Activated CD4-positive, alpha-beta memory T cell treated with anti-CD3 and anti-CD28 coated beads for 36 hours (primary cell): ENCODE measurements around the gene LRRIQ4. TPM values are rescaled to one million over a fixed set of nuclear protein-coding genes. Genes with fewer than 3 reads are reported as not detected.

Experiments used
- CTCF ChIA-PET: fragments of 350-600 bp; sonication (Branson Sonifier 250); formaldehyde crosslinking; loops from one replicate; lab custom pipeline; 2021; ENCODE audit warnings: antibody characterized with exemption, inconsistent platforms; lab: Charles Lee
- POLR2A ChIA-PET: fragments of 350-600 bp; sonication (Branson Sonifier 250); formaldehyde crosslinking; loops from one replicate; lab custom pipeline; 2021; ENCODE audit warnings: antibody characterized with exemption; lab: Charles Lee
- DNase-seq: peaks from one replicate; pipeline ENCODE4 v3.0.0-alpha.2; 2020
- H3K27ac Mint-ChIP-seq: one replicate; pipeline ENCODE4 v1.8.0; 2021; ENCODE audit warnings: mixed read lengths
- H3K27me3 Mint-ChIP-seq: one replicate; pipeline ENCODE4 v1.8.0; 2021; ENCODE audit warnings: mixed read lengths
- H3K36me3 Mint-ChIP-seq: one replicate; pipeline ENCODE4 v1.8.0; 2021; ENCODE audit warnings: mixed read lengths
- H3K4me1 Mint-ChIP-seq: one replicate; pipeline ENCODE4 v1.8.0; 2021; ENCODE audit warnings: low read depth, mixed read lengths
- H3K4me3 Mint-ChIP-seq: one replicate; pipeline ENCODE4 v1.8.0; 2021; ENCODE audit warnings: mild to moderate bottlenecking, mixed read lengths
- H3K9me3 Mint-ChIP-seq: one replicate; pipeline ENCODE4 v1.8.0; 2021; ENCODE audit warnings: mixed read lengths
- intact Hi-C: fragments of 100-400 bp; cut with micrococcal nuclease; formaldehyde crosslinking; loops from one replicate; pipeline ENCODE4 v1.15.1; 2023
- total RNA-seq, 2 experiments: library from RNA; stranded (reverse); gene quantifications; one replicate each; pipeline ENCODE4 v1.2.3, GENCODE V29; 2021

LRRIQ4 gene
- total RNA-seq, 2 experiments from 2014 or later, result 0.14 TPM; not detected in 1

DNA sequence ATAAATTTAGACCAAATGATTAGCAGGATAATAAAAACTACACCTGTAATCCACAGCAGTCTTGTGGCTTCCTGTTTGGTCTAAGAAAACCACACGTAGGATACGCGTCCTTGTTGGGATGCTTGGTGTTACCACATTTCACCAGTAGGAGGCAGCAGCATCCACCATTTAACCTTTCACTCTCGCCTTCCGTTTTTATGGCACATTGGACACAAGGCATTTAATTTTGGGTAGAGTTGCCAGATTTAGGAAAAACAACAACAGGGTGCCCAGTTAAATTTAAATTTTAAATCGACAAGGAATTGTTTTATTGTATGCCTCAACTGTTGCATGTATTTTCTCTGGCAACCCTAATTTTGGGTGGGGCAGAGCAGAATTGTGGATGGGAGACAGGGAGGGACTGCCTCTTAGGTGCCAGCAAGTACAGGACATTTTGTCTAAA, 50.8 kb downstream of the LRRIQ4 start:
- H3K36me3 Mint-ChIP-seq, result no peaks in the 10 kb centered on the region
- H3K4me3 Mint-ChIP-seq, result no peak overlapping the region
- DNase-seq, result peak; percentile 79
- H3K4me1 Mint-ChIP-seq, result peaks cover 8% of the 10 kb centered on the region
- no peaks in the 10 kb centered on the region for H3K9me3 Mint-ChIP-seq
- POLR2A ChIA-PET, result no interaction called here
- intact Hi-C loops, result loop anchor here (1.0 to 10.0 kb wide), 7 partner anchors 100 to 949 kb away; partner anchors contain the start of genes CLDN11, GPR160, PHC3 and SEC62
- H3K27ac Mint-ChIP-seq, result no peak overlapping the region
- H3K27me3 Mint-ChIP-seq, result peaks cover 10% of the 10 kb centered on the region
- CTCF ChIA-PET, result interaction anchor here (0.7 to 2.1 kb wide), 11 partner anchors 9 to 227 kb away, joined by 3 to 11 read pairs (median 4); no protein-coding TSS in a partner anchor

DNA sequence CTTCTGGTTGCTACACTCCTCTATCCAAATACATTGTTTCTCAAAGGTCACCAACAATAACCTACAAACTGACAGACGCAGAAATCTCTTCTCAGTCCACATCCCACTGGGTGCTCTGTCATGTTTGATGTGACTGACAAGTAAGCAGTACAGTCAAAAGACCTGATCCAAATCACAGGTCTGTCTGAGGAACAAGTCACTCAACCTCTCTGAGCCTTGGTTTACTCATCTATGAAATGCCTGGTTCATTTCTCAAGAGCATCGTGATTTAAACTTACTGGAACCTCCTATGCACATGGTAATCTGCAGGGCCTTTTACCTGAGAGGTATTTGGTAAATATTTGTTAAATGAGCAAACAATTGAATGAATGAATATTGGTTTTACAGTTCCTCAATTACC, 51.6 kb downstream of the LRRIQ4 start:
- peaks cover 8% of the 10 kb centered on the region for H3K4me1 Mint-ChIP-seq
- no peak for DNase-seq
- H3K36me3 Mint-ChIP-seq, result no peaks in the 10 kb centered on the region
- no peaks in the 10 kb centered on the region for H3K9me3 Mint-ChIP-seq
- ChIA-PET POLR2A (no interaction called here), CTCF (interaction anchor here (0.8 to 2.1 kb wide), 3 partner anchors 103 to 549 kb away, joined by 3 to 7 read pairs (median 4); no protein-coding TSS in a partner anchor)
- intact Hi-C loops, result loop anchor here (5.0 to 10.0 kb wide), 3 partner anchors 173 to 551 kb away; partner anchors contain the start of genes CLDN11, GPR160 and PHC3
- no peak overlapping the region for H3K4me3 Mint-ChIP-seq
- H3K27ac Mint-ChIP-seq, result peak overlapping the region; percentile 1
- H3K27me3 Mint-ChIP-seq, result peaks cover 9% of the 10 kb centered on the region

DNA sequence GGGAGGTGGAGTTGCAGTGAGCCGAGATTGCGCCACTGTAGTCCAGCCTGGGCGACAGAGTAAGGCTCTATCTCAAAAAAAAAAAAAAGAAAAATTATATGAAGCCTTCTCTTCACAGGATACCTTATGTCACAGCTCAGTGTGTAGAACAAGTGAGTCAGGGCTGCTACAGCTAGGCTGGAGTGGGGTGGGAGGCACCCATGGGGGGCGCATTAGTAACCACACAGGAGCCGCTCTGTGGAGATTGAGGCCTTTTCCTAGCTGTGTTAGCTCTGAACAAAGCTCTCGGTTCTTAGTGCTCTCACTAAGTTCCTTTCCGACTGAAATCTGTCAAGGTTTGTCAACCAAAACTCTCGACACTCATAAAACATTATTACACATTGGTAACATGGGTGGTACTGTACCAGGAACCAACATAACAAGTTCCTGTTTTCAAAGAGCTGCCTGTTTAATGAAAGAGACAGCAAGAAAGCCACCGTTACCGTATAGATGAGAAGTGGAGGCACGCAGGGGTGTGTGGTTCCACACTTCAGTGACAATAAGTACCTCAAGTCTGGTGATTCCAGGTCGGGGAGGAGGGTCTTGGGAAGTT, 52.6 kb downstream of the LRRIQ4 start:
- peak; percentile 22 for DNase-seq
- H3K4me1 Mint-ChIP-seq, result peaks cover 11% of the 10 kb centered on the region
- H3K9me3 Mint-ChIP-seq, result no peaks in the 10 kb centered on the region
- POLR2A ChIA-PET, result no interaction called here
- intact Hi-C loops, result loop anchor here (10.0 kb wide), 2 partner anchors 320 to 550 kb away; partner anchors contain the start of genes CLDN11 and PHC3
- H3K27me3 Mint-ChIP-seq, result peaks cover 11% of the 10 kb centered on the region
- H3K4me3 Mint-ChIP-seq, result no peak overlapping the region
- CTCF ChIA-PET, result interaction anchor here (1.1 to 2.1 kb wide), 4 partner anchors 102 to 548 kb away, joined by 3 to 7 read pairs (median 4); partner anchors contain the start of gene SEC62
- no peak overlapping the region for H3K27ac Mint-ChIP-seq
- no peaks in the 10 kb centered on the region for H3K36me3 Mint-ChIP-seq

DNA sequence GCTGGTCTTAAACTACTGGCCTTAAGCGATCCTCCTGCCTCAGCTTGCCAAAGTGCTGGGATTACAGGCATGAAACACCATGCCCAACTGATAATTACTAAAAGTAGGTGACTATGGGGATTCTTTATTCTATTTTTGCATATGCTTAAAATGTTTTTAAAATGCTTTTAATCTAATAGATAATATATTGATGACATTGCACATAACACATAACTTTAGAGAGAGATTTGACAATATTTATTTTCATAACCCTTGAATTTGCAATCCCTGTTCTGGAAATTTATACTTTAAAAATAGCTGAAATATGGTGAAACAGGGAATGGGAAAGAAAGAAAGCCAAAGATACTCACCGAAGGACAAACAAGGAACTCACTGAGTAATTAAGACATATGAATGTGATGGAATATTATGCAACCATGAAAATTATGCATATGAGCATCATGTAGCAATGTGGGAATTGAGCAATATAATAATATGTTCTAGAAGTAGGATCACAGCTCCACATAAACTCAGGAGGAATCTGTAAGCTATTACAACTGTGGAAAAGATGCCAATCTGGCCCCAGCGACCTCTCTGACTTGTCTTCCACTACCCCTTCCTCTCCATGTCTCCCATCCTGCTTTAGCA, 55.0 kb downstream of the LRRIQ4 start:
- Mint-ChIP-seq H3K36me3 (no peaks in the 10 kb centered on the region), H3K27me3 (peaks cover 9% of the 10 kb centered on the region), H3K4me1 (peaks cover 23% of the 10 kb centered on the region), H3K27ac (no peak overlapping the region), H3K9me3 (no peaks in the 10 kb centered on the region), H3K4me3 (no peak overlapping the region)
- DNase-seq, result no peak
- ChIA-PET CTCF (interaction anchor here (0.6 kb wide), 1 partner anchor 944 kb away, joined by 3 read pairs; no protein-coding TSS in a partner anchor), POLR2A (no interaction called here)
- intact Hi-C loops, result loop anchor here (10.0 kb wide), 2 partner anchors 317 to 547 kb away; partner anchors contain the start of genes CLDN11 and PHC3

DNA sequence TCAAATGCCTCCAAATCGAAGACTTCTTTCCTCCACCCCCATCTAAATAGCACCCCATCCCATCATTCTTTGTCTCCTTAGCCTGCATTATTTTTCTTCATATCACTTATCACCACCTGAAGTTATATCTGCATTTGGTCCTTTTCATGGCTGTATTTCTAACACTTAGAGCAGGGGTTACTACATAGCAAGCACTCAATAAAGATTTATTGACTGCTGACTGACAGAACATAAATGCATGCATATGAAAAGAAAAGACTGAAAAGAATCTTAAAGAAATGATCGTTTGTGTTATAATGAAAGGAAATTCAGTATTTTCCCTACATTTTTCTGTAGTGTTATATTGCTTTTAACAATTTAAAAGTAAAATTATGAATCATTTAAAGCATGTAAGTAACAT, 55.7 kb downstream of the LRRIQ4 start:
- CTCF ChIA-PET, result interaction anchor here (0.6 kb wide), 1 partner anchor 943 kb away, joined by 3 read pairs; no protein-coding TSS in a partner anchor
- intact Hi-C loops, result loop anchor here (10.0 kb wide), 2 partner anchors 316 to 546 kb away; partner anchors contain the start of genes CLDN11 and PHC3

DNA sequence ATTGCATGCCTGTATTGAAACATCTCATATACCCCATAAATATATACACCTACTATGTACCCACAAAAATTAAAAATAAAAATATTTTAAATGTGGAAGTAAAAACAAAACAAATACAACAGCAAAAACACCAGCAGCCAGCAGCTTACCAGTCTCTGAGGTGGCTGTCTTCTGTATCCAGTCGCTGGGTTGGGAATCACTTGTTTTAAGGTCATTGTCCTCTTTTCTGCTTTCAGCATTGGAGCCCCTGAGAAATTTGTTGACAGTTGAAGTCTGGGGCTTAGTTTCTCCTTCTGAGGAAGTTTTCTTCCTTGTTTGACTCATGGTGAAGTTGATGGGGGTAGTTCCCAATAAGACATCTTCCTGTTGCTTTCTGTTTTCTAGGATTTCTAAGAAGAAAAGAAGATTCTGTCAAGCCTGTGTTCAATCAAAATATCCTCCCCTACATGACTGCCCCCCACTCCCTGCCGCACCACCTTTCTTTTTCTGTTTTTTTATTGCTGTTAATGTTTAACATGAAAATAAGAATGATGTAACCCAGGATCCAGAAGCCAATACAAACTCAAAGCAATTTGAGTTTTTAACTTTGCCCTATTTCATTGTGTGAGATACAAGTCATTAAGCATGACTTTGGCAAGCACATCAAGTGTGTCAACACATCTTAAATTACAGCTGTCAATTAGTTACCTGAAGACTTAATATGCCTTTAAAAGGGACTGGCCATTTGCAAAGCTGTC, 57.0 kb downstream of the LRRIQ4 start, which contains the start of gene LRRC31:
Gene LRRC31, minus strand, starts transcription at position 452 of the 737 bp plus-strand sequence. Its CDS starts 128 bp downstream, at position 324.
- no peak within 1 kb of the TSS for H3K27ac Mint-ChIP-seq
- no peaks in the 10 kb centered on the region for H3K36me3 Mint-ChIP-seq
- peaks cover 19% of the 10 kb centered on the region for H3K4me1 Mint-ChIP-seq
- no peak for DNase-seq
- ChIA-PET POLR2A (no interaction called here), CTCF (interaction anchor here (0.6 kb wide), 1 partner anchor 7 kb away, joined by 3 read pairs; no protein-coding TSS in a partner anchor)
- H3K27me3 Mint-ChIP-seq, result peaks cover 3% of the 10 kb centered on the region
- no peak within 1 kb of the TSS for H3K4me3 Mint-ChIP-seq
- H3K9me3 Mint-ChIP-seq, result no peaks in the 10 kb centered on the region
- intact Hi-C loops, result loop anchor here (10.0 kb wide), 2 partner anchors 315 to 545 kb away; partner anchors contain the start of genes CLDN11 and PHC3

More for the DNA sequence above, 55.7 kb downstream of the LRRIQ4 start:
- POLR2A ChIA-PET, result no interaction called here
- Mint-ChIP-seq H3K4me1 (peaks cover 25% of the 10 kb centered on the region), H3K27ac (no peak overlapping the region), H3K36me3 (no peaks in the 10 kb centered on the region), H3K9me3 (no peaks in the 10 kb centered on the region), H3K4me3 (no peak overlapping the region), H3K27me3 (peaks cover 9% of the 10 kb centered on the region)
- DNase-seq, result no peak

DNA sequence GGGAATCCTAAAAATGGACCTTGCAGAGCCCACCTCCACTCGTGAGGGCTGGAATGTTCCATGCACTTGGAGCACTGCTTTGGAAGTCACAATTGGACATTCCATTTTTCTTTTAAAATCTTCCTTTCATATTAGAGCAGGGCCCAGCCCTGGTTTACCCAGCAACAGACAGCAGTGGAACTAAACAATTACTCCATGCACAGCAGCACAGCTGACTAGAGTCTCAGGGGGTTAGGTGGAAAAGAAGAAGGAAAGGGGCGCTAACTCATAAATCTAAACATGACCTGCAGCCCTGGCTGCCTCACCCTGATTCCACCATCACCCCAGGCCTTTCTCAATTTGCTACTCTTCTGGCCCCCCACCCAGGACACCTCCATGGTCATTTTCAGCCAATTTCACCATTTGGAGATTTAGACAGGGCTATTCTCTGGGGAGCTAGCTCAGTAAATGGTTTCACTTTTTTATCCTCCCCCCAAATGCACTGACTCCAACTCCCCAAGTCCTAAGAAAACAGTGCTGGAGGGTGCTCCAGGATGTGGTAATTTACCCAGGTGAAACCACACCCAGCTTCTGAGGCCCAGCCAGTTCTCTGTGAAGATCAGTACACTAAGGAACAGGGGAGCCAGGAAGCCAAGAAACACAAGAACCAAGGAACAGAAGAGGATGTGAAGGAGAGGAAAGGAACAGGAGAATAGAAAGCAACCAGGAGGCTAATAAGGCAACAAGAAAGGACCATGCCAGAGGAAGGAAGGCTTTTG, 58.6 kb downstream of the LRRIQ4 start:
- H3K9me3 Mint-ChIP-seq, result no peaks in the 10 kb centered on the region
- CTCF ChIA-PET, result interaction anchor here (1.0 kb wide), 1 partner anchor 73 kb away, joined by 3 read pairs; no protein-coding TSS in a partner anchor
- POLR2A ChIA-PET, result no interaction called here

DNA sequence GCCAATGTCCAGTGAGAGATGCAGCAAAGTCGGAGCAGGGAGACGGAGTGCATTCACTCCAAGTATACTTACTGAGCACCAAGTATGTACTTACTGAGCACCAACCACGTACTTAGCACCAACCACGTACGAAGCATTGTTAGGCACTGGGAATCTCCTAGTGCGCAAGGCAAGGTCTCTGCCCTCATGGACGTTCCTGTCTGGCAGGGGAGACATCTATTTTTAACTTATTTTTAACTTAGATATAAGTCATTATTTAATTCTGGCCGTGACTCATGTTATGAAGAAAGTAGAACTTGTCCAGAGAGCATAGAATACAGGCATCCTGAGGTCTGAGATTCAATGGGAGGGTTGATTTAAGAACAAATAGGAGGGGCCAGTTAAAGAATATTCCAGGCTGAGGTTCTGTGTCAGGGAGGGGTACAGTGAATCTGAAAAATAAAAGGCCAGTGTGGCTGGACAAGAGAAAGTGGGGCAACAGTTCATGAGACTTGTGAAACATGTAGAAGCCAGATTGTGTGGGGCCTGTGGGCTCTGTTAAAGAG, 66.4 kb downstream of the LRRIQ4 start:
- no peaks in the 10 kb centered on the region for H3K4me1 Mint-ChIP-seq
- H3K9me3 Mint-ChIP-seq, result no peaks in the 10 kb centered on the region
- peaks cover 2% of the 10 kb centered on the region for H3K27me3 Mint-ChIP-seq
- H3K36me3 Mint-ChIP-seq, result no peaks in the 10 kb centered on the region
- DNase-seq, result no peak
- intact Hi-C loops, result no loop called here
- POLR2A ChIA-PET, result no interaction called here
- H3K4me3 Mint-ChIP-seq, result no peak overlapping the region
- no peak overlapping the region for H3K27ac Mint-ChIP-seq
- CTCF ChIA-PET, result no interaction called here

More for the DNA sequence above, 58.6 kb downstream of the LRRIQ4 start:
- H3K4me1 Mint-ChIP-seq, result peaks cover 17% of the 10 kb centered on the region
- no peak for DNase-seq
- peaks cover 5% of the 10 kb centered on the region for H3K27me3 Mint-ChIP-seq
- no peak overlapping the region for H3K27ac Mint-ChIP-seq
- no peaks in the 10 kb centered on the region for H3K36me3 Mint-ChIP-seq
- no peak overlapping the region for H3K4me3 Mint-ChIP-seq
- intact Hi-C loops, result no loop called here

DNA sequence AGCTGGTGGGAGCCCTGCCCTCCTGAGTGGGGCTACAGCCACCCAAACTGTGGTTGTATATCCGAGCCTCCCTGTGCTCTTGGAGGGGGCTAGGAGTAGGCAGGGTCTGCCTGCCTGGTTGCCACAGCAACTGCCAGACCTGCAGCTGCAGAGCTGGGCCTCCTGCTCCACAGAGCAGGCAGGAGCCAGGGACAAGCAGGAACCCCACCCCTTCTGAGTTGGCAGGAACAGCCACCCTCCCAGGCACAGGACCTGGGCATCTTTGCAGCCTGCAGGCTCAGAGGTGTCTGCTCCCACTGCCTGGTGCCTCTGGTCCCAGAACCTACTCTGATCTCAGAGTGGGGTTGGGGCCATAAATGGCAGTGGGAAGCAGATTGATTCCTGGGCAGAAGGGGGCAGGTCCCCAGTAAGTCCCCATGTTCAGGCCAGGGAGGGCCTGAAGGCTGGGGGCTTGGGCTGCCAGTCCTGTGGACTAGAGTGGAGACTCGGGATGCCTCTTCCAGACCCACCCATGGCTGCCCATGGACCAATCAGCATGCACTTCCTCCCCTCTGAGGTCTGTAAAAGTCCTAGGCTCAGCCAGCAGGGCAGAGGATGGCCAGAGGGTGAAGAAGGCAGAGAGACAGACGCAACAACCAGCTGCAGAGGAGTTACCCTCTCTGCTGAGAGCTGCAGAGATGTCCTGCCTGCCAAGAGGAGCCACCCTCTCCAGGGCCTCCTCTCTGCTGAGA, 67.3 kb downstream of the LRRIQ4 start:
- Mint-ChIP-seq H3K27me3 (no peaks in the 10 kb centered on the region), H3K27ac (no peak overlapping the region), H3K4me1 (no peaks in the 10 kb centered on the region), H3K4me3 (no peak overlapping the region), H3K9me3 (no peaks in the 10 kb centered on the region), H3K36me3 (no peaks in the 10 kb centered on the region)
- CTCF ChIA-PET, result interaction anchor here (1.0 kb wide), 1 partner anchor 8 kb away, joined by 3 read pairs; no protein-coding TSS in a partner anchor
- POLR2A ChIA-PET, result no interaction called here
- no peak for DNase-seq
- intact Hi-C loops, result no loop called here

DNA sequence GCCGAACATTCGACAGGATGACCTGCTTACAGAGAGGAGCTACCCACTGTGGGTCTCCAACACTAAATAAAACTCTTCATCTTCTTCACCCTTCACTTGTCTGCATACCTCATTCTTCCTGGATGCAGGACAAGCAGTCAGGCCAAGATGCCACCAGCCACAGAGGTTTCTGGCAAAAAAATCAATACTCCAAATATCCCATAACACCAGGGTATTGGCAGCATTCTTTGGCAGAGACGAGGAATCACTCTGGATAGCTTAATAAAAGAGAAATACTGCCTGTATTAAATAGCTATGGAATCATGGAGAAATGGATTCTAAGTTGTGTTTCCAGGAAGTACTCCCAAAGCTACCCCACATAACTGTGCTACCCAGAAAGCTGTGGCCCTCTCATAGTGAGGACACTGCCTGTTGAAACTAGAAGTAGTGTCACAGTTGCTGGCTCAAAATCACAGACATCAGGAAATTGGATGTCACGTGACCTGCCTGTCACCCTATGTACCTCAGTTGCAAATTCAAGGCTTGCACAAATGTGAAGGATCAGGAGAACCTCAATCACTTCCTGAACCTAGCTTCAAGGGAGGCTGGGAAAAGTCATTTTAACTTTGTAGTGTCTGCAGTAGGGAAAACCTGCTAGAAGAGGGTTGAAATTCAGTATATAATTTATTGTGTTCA, 68.0 kb downstream of the LRRIQ4 start:
- POLR2A ChIA-PET, result no interaction called here
- no peak overlapping the region for H3K4me3 Mint-ChIP-seq
- no peaks in the 10 kb centered on the region for H3K9me3 Mint-ChIP-seq
- DNase-seq, result no peak
- H3K27ac Mint-ChIP-seq, result no peak overlapping the region
- no peaks in the 10 kb centered on the region for H3K36me3 Mint-ChIP-seq
- H3K4me1 Mint-ChIP-seq, result no peaks in the 10 kb centered on the region
- CTCF ChIA-PET, result interaction anchor here (1.0 kb wide), 1 partner anchor 9 kb away, joined by 3 read pairs; no protein-coding TSS in a partner anchor
- no peaks in the 10 kb centered on the region for H3K27me3 Mint-ChIP-seq
- intact Hi-C loops, result no loop called here
